ENCODE measurements around the gene NHS.

DNA sequence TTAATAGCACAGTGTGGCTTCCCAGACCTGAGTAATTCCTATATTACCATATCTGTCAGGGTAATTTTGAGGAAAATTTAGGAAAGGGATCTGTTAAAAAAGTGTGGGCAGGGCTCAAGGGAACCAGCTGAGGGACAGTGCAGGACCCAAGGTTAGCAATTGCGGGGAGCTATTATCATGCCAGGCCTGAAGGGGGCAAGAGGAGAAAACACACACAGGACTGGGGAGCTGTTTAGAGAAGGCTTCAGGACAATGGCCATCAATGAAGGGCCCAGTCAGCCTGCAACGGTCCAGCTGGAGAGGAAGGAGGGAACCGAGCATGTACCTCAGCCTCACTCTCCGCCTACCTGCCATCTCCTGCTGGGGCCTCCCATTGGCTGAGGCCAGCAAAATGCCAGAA is 19.0 kb upstream of the NHS start:
- TF ChIP-seq, protein P1, sequence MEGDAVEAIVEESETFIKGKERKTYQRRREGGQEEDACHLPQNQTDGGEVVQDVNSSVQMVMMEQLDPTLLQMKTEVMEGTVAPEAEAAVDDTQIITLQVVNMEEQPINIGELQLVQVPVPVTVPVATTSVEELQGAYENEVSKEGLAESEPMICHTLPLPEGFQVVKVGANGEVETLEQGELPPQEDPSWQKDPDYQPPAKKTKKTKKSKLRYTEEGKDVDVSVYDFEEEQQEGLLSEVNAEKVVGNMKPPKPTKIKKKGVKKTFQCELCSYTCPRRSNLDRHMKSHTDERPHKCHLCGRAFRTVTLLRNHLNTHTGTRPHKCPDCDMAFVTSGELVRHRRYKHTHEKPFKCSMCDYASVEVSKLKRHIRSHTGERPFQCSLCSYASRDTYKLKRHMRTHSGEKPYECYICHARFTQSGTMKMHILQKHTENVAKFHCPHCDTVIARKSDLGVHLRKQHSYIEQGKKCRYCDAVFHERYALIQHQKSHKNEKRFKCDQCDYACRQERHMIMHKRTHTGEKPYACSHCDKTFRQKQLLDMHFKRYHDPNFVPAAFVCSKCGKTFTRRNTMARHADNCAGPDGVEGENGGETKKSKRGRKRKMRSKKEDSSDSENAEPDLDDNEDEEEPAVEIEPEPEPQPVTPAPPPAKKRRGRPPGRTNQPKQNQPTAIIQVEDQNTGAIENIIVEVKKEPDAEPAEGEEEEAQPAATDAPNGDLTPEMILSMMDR (IDR thresholded peaks at IDR 0.05) = no peak
- no peak for TF ChIP-seq POLR2A (IDR thresholded peaks at IDR 0.05)

Measured in thyroid gland (tissue), 4 donors.